HepG2 (cell line): ENCODE results near the gene PIP4K2B. TPM values are rescaled to one million over a fixed set of nuclear protein-coding genes. Genes with fewer than 3 reads are reported as not detected.
A peak's percentile ranks its signal among the peaks of the same experiment; 100 is the strongest.

Source experiments
- AGO2 ChIP-seq: fragments of 200-400 bp; formaldehyde crosslinking; optimal IDR thresholded peaks from 2 replicates; pipeline ENCODE3; 2017; ENCODE audit warnings: mild to moderate bottlenecking, low read depth, low read length, moderate library complexity
- CBX2 ChIP-seq, 2 experiments: fragments of 200-600 bp in 1 of 2; sonication (generic); formaldehyde crosslinking in 1 of 2; IDR thresholded peaks; 2 replicates each; pipeline versions ENCODE4 v1.7.0 to v1.8.1; 2018 to 2022; ENCODE audit warnings: low read depth in 2 of 2, low read length in 1 of 2, mild to moderate bottlenecking in 1 of 2, missing genetic modification reagents in 1 of 2
- DPF2 ChIP-seq: sonication (generic); formaldehyde crosslinking; IDR thresholded peaks from 2 replicates; pipeline ENCODE4 v1.4.0; 2020; ENCODE audit warnings: mild to moderate bottlenecking, low read depth, missing genetic modification reagents, borderline replicate concordance
- NCOA2 ChIP-seq: sonication (generic); formaldehyde crosslinking; IDR thresholded peaks from 2 replicates; pipeline ENCODE4 v1.8.0; 2022; ENCODE audit warnings: inconsistent platforms
- PITX1 ChIP-seq: sonication (generic); formaldehyde crosslinking; IDR thresholded peaks from 2 replicates; pipeline ENCODE4 v1.5.1; 2020; ENCODE audit warnings: mild to moderate bottlenecking, missing genetic modification reagents
- SMAD1 ChIP-seq: sonication (generic); formaldehyde crosslinking; IDR thresholded peaks from 2 replicates; pipeline ENCODE4 v1.4.0; 2020; ENCODE audit warnings: missing genetic modification reagents, low read depth, mild to moderate bottlenecking, borderline replicate concordance
- ZNF496 ChIP-seq: sonication (generic); formaldehyde crosslinking; IDR thresholded peaks from 2 replicates; pipeline ENCODE4 v1.8.1; 2023; ENCODE audit warnings: mild to moderate bottlenecking, moderate library complexity, missing genetic modification reagents; ENCODE audit not compliant: insufficient replicate concordance
- ZNF607 ChIP-seq: sonication (generic); formaldehyde crosslinking; IDR thresholded peaks from 2 replicates; pipeline ENCODE4 v1.5.1; 2020; ENCODE audit warnings: missing genetic modification reagents, mild to moderate bottlenecking, borderline replicate concordance
- ZNF850 ChIP-seq: sonication (generic); formaldehyde crosslinking; conservative IDR thresholded peaks from 2 replicates; pipeline ENCODE4 v1.9.0; 2021; ENCODE audit warnings: mild to moderate bottlenecking, missing genetic modification reagents
- polyA plus RNA-seq, 8 experiments: library from polyadenylated mRNA; depleted of rRNA in 3 of 8; stranded (reverse) in 7 of 8; unstranded in 1 of 8; fragments of >200 nt; fragmentation: Illumina TruSeq in 4 of 8; extraction: Trizol in 4 of 8; gene quantifications; 2 replicates each; pipeline versions ENCODE4 v1.2.1 to v1.2.3, GENCODE V29; 2011 to 2016; ENCODE audit warnings: low read depth in 4 of 8, missing spikeins in 1 of 8, mixed read lengths in 1 of 8; ENCODE audit not compliant: insufficient read depth in 1 of 8
- total RNA-seq, 5 experiments: library from RNA; depleted of rRNA; stranded (reverse); fragments of >200 nt; fragmentation: Illumina TruSeq; extraction: Trizol; gene quantifications; 2 replicates each; pipeline ENCODE4 v1.2.3, GENCODE V29; 2016; ENCODE audit warnings: low read depth in 1 of 5
- TF ChIP-seq, protein P1 (sequence below): sonication (generic); formaldehyde crosslinking; IDR thresholded peaks from 2 replicates; pipeline ENCODE4 v1.8.1; 2023; ENCODE audit warnings: missing genetic modification reagents, inconsistent platforms, borderline replicate concordance
- TF ChIP-seq, protein P2 (sequence below): sonication (generic); formaldehyde crosslinking; IDR thresholded peaks from 2 replicates; pipeline ENCODE4 v1.4.0; 2020; ENCODE audit warnings: missing genetic modification reagents, mild to moderate bottlenecking, borderline replicate concordance
- TF ChIP-seq, protein P3 (sequence below): sonication (generic); formaldehyde crosslinking; IDR thresholded peaks from 2 replicates; pipeline ENCODE4 v1.5.1; 2020; ENCODE audit warnings: mild to moderate bottlenecking, missing genetic modification reagents, moderate library complexity
- TF ChIP-seq, protein P4 (sequence below): sonication (generic); formaldehyde crosslinking; IDR thresholded peaks from 2 replicates; pipeline ENCODE4 v1.8.0; 2022; ENCODE audit warnings: missing genetic modification reagents, mild to moderate bottlenecking, inconsistent platforms, borderline replicate concordance
- TF ChIP-seq, protein P5 (sequence below): sonication (generic); formaldehyde crosslinking; IDR thresholded peaks from 2 replicates; pipeline ENCODE4 v1.4.0; 2020; ENCODE audit warnings: low read depth, mild to moderate bottlenecking, missing genetic modification reagents

PIP4K2B gene
- total and polyA plus RNA-seq, 2 of the 13 experiments (the other 11 are each of a cell fraction or from before 2014, with no cell fraction given), result 20.4 to 54.0 TPM

DNA sequence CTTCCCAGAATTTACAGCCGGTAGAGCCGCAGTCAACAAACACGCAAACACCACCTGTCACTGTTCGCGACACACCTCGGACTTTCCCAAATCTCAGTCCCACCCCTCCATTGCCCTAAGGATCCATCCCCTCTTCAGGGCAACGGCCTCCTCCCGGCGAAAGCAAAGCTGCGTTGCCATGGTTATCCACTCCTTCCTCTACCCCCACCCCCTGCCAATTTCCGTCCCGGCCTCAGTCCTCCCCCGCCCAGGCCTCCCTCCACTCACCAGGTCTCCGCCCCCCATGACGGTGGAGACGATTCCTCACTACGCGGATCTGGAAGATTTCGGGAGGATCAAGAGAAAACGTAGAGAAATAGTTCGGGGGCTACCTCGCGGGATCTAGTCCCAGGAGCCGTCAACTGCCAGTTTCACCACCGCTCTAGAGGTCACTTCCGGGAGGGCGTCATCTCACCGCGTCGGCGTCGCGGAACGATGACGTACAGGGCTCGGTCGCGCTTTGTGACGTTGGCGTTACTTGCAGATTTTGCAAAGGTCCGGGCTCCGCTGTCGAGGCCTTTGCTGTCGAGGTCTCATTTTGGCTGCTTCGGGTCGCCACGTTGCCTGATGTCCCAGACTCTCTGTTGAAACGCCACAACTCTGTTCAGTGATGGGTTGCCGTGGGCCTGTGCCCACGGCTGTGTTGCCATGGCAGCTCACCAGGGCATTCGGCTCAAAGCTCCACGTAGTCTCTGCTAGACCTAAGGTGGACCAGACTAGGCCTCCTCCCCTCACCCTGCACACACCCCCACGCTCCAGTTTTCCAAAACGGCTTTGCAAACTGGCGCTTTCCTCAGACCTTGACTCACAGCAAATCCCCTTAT, 25.8 kb upstream of the PIP4K2B start, which contains the start of gene CWC25 (continued):
- TF ChIP-seq ZNF850 (no peak), PITX1 (CRISPR knock-in tag) (peak; percentile 86), AGO2 (peak; percentile 81), DPF2 (no peak; the same call in 1 of the 2 replicates), ZNF607 (CRISPR knock-in tag) (peak; percentile 88), CBX2 (IDR thresholded peaks at IDR 0.05; ENCODE audit: low read depth, low read length) (no peak), CBX2 (CRISPR knock-in tag; IDR thresholded peaks at IDR 0.05; ENCODE audit: low read depth) (no peak), ZNF496 (no peak), NCOA2 (peak; percentile 67; the same call in 1 of the 2 replicates), SMAD1 (peak; percentile 94; the same call in 1 of the 2 replicates)
- TF ChIP-seq, protein P1, sequence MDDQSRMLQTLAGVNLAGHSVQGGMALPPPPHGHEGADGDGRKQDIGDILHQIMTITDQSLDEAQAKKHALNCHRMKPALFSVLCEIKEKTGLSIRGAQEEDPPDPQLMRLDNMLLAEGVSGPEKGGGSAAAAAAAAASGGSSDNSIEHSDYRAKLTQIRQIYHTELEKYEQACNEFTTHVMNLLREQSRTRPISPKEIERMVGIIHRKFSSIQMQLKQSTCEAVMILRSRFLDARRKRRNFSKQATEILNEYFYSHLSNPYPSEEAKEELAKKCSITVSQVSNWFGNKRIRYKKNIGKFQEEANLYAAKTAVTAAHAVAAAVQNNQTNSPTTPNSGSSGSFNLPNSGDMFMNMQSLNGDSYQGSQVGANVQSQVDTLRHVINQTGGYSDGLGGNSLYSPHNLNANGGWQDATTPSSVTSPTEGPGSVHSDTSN (CRISPR knock-in tag), result no peak
- TF ChIP-seq, protein P2, sequence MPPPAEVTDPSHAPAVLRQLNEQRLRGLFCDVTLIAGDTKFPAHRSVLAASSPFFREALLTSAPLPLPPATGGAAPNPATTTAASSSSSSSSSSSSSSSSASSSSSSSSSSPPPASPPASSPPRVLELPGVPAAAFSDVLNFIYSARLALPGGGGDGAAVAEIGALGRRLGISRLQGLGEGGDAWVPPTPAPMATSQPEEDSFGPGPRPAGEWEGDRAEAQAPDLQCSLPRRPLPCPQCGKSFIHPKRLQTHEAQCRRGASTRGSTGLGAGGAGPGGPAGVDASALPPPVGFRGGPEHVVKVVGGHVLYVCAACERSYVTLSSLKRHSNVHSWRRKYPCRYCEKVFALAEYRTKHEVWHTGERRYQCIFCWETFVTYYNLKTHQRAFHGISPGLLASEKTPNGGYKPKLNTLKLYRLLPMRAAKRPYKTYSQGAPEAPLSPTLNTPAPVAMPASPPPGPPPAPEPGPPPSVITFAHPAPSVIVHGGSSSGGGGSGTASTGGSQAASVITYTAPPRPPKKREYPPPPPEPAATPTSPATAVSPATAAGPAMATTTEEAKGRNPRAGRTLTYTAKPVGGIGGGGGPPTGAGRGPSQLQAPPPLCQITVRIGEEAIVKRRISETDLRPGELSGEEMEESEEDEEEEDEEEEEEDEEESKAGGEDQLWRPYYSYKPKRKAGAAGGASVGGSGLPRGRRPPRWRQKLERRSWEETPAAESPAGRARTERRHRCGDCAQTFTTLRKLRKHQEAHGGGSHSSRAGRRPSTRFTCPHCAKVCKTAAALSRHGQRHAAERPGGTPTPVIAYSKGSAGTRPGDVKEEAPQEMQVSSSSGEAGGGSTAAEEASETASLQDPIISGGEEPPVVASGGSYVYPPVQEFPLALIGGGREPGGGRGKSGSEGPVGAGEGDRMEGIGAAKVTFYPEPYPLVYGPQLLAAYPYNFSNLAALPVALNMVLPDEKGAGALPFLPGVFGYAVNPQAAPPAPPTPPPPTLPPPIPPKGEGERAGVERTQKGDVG (CRISPR knock-in tag), result peak; percentile 75; the same call in 1 of the 2 replicates
- TF ChIP-seq, protein P3, sequence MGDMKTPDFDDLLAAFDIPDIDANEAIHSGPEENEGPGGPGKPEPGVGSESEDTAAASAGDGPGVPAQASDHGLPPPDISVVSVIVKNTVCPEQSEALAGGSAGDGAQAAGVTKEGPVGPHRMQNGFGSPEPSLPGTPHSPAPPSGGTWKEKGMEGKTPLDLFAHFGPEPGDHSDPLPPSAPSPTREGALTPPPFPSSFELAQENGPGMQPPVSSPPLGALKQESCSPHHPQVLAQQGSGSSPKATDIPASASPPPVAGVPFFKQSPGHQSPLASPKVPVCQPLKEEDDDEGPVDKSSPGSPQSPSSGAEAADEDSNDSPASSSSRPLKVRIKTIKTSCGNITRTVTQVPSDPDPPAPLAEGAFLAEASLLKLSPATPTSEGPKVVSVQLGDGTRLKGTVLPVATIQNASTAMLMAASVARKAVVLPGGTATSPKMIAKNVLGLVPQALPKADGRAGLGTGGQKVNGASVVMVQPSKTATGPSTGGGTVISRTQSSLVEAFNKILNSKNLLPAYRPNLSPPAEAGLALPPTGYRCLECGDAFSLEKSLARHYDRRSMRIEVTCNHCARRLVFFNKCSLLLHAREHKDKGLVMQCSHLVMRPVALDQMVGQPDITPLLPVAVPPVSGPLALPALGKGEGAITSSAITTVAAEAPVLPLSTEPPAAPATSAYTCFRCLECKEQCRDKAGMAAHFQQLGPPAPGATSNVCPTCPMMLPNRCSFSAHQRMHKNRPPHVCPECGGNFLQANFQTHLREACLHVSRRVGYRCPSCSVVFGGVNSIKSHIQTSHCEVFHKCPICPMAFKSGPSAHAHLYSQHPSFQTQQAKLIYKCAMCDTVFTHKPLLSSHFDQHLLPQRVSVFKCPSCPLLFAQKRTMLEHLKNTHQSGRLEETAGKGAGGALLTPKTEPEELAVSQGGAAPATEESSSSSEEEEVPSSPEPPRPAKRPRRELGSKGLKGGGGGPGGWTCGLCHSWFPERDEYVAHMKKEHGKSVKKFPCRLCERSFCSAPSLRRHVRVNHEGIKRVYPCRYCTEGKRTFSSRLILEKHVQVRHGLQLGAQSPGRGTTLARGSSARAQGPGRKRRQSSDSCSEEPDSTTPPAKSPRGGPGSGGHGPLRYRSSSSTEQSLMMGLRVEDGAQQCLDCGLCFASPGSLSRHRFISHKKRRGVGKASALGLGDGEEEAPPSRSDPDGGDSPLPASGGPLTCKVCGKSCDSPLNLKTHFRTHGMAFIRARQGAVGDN (CRISPR knock-in tag), result peak; percentile 98
- TF ChIP-seq, protein P4, sequence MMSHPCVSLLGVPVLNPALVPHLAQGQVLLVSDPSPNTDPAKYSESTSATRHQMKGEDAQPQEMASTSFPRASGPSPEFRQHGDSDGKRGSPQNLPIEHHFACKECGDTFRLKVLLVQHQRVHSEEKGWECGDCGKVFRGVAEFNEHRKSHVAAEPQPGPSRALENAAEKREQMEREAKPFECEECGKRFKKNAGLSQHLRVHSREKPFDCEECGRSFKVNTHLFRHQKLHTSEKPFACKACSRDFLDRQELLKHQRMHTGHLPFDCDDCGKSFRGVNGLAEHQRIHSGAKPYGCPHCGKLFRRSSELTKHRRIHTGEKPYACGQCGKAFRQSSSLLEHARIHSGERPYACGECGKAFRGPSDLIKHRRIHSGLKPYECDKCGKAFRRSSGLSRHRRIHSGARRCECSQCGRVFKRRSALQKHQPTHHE (CRISPR knock-in tag), result 0 out of 2 replicates have a peak, but pooled peaks have one; percentile 49
- TF ChIP-seq, protein P5, sequence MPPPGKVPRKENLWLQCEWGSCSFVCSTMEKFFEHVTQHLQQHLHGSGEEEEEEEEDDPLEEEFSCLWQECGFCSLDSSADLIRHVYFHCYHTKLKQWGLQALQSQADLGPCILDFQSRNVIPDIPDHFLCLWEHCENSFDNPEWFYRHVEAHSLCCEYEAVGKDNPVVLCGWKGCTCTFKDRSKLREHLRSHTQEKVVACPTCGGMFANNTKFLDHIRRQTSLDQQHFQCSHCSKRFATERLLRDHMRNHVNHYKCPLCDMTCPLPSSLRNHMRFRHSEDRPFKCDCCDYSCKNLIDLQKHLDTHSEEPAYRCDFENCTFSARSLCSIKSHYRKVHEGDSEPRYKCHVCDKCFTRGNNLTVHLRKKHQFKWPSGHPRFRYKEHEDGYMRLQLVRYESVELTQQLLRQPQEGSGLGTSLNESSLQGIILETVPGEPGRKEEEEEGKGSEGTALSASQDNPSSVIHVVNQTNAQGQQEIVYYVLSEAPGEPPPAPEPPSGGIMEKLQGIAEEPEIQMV (CRISPR knock-in tag), result 0 out of 2 replicates have a peak, but pooled peaks have one; percentile 89
